WTC11 (cell line): ENCODE data around the gene CAMSAP3. TPM values are rescaled to one million over a fixed set of nuclear protein-coding genes. Genes with fewer than 3 reads are reported as not detected.

ENCODE experiments used
- CBFB ChIP-seq: sonication (generic); formaldehyde crosslinking; IDR thresholded peaks from 2 replicates; pipeline ENCODE4 v1.8.1; 2022; ENCODE audit warnings: mild to moderate bottlenecking, low read depth, missing genetic modification reagents
- FOXP1 ChIP-seq: sonication (generic); formaldehyde crosslinking; IDR thresholded peaks from 2 replicates; pipeline ENCODE4 v1.8.0; 2022; ENCODE audit warnings: missing genetic modification reagents, mild to moderate bottlenecking, moderate library complexity, borderline replicate concordance
- JUN ChIP-seq: sonication (generic); formaldehyde crosslinking; IDR thresholded peaks from 2 replicates; pipeline ENCODE4 v1.8.0; 2023; ENCODE audit warnings: mild to moderate bottlenecking, missing genetic modification reagents
- NFATC4 ChIP-seq: fragments of 250-450 bp; sonication (Bioruptor Pico); IDR thresholded peaks from 2 replicates; pipeline ENCODE4 v1.9.0; 2021; ENCODE audit warnings: mild to moderate bottlenecking
- RELA ChIP-seq: sonication (generic); formaldehyde crosslinking; IDR thresholded peaks from 2 replicates; pipeline ENCODE4 v1.8.1; 2022; ENCODE audit warnings: missing genetic modification reagents, mild to moderate bottlenecking, borderline replicate concordance
- RORB ChIP-seq: fragments of 250-450 bp; sonication (Bioruptor Pico); IDR thresholded peaks from 2 replicates; pipeline ENCODE4 v1.9.0; 2021; ENCODE audit warnings: mild to moderate bottlenecking
- TEAD4 ChIP-seq: sonication (generic); formaldehyde crosslinking; IDR thresholded peaks from 2 replicates; pipeline ENCODE4 v1.8.0; 2022; ENCODE audit warnings: mild to moderate bottlenecking, missing genetic modification reagents
- ZNF219 ChIP-seq: sonication (generic); formaldehyde crosslinking; IDR thresholded peaks from 2 replicates; pipeline ENCODE4 v1.8.0; 2023; ENCODE audit warnings: missing genetic modification reagents, mild to moderate bottlenecking, borderline replicate concordance
- ZNF671 ChIP-seq: fragments of 250-450 bp; sonication (Bioruptor Pico); IDR thresholded peaks from 2 replicates; pipeline ENCODE4 v1.8.0; 2021; ENCODE audit warnings: mild to moderate bottlenecking
- total RNA-seq: library from RNA; stranded (reverse); gene quantifications from 3 replicates; pipeline ENCODE4 v1.2.3, GENCODE V29; 2021
- TF ChIP-seq, protein P1 (sequence below): sonication (generic); formaldehyde crosslinking; IDR thresholded peaks from 2 replicates; pipeline ENCODE4 v1.8.1; 2023; ENCODE audit warnings: mild to moderate bottlenecking, missing genetic modification reagents
- TF ChIP-seq, protein P2 (sequence below): sonication (generic); formaldehyde crosslinking; IDR thresholded peaks from 2 replicates; pipeline ENCODE4 v1.8.1; 2022; ENCODE audit warnings: mild to moderate bottlenecking, moderate library complexity, missing genetic modification reagents
- TF ChIP-seq, protein P3 (sequence below): sonication (generic); formaldehyde crosslinking; conservative IDR thresholded peaks from 2 replicates; pipeline ENCODE4 v1.8.1; 2022; ENCODE audit warnings: mild to moderate bottlenecking, missing genetic modification reagents
- TF ChIP-seq, protein P4 (sequence below): fragments of 250-450 bp; sonication (Bioruptor Pico); IDR thresholded peaks from 2 replicates; pipeline ENCODE4 v1.9.0; 2021; ENCODE audit warnings: mild to moderate bottlenecking, borderline replicate concordance
- TF ChIP-seq, protein P5 (sequence below): sonication (generic); formaldehyde crosslinking; IDR thresholded peaks from 2 replicates; pipeline ENCODE4 v1.8.1; 2022; ENCODE audit warnings: missing genetic modification reagents, borderline replicate concordance
- TF ChIP-seq, protein P6 (sequence below): sonication (generic); formaldehyde crosslinking; IDR thresholded peaks from 2 replicates; pipeline ENCODE4 v1.8.0; 2023; ENCODE audit warnings: missing genetic modification reagents, mild to moderate bottlenecking, borderline replicate concordance
- TF ChIP-seq, protein P7 (sequence below): sonication (generic); formaldehyde crosslinking; IDR thresholded peaks from 2 replicates; pipeline ENCODE4 v1.8.0; 2022; ENCODE audit warnings: missing genetic modification reagents
- TF ChIP-seq, protein P8 (sequence below): sonication (generic); formaldehyde crosslinking; IDR thresholded peaks from 2 replicates; pipeline ENCODE4 v1.8.0; 2023; ENCODE audit warnings: missing genetic modification reagents

The CAMSAP3 gene
- total RNA-seq, 1 experiment from 2014 or later: 27.8 TPM

DNA sequence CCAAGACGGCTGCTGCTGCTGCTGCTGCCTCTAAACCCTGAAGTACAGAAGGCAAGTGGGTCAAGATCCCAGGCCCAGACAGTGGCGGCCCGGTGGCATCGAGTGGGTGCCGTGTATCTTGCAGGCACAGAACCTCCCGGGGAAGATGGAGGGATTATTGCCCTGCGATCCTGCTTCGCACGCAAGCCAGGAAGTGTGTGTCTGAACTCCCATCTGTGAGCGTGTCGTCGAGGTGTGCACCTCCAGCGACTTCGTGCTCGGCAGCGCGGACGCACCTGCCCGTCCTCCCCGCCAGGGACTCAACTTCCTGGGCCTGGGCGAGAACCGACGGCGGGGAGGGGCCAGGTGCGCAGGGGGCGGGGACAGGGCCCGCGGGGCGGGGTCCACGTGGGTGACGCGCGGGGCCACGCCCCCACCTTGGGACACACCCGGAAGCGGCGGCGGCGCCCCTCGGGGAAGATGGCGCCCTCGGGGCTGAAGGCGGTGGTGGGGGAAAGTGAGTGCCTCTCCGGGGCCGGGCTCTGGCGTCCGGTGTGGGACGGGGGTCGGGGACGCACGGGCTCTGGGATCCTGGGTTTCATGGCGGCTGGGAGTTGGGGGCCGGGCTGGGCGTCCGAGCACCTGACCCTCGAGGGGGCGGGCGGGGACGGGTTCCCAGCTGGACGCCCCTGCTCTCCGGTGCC lies 41.2 kb downstream of the CAMSAP3 start, which contains the start of gene STXBP2 (continued):
- TF ChIP-seq, protein P1, sequence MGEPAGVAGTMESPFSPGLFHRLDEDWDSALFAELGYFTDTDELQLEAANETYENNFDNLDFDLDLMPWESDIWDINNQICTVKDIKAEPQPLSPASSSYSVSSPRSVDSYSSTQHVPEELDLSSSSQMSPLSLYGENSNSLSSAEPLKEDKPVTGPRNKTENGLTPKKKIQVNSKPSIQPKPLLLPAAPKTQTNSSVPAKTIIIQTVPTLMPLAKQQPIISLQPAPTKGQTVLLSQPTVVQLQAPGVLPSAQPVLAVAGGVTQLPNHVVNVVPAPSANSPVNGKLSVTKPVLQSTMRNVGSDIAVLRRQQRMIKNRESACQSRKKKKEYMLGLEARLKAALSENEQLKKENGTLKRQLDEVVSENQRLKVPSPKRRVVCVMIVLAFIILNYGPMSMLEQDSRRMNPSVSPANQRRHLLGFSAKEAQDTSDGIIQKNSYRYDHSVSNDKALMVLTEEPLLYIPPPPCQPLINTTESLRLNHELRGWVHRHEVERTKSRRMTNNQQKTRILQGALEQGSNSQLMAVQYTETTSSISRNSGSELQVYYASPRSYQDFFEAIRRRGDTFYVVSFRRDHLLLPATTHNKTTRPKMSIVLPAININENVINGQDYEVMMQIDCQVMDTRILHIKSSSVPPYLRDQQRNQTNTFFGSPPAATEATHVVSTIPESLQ (CRISPR knock-in tag): no peak
- TF ChIP-seq TEAD4 (peak; percentile 52; the same call in 1 of the 2 replicates), RORB (CRISPR knock-in tag) (no peak), RELA (CRISPR knock-in tag) (peak; percentile 96; the same call in 1 of the 2 replicates), ZNF671 (CRISPR knock-in tag) (no peak), CBFB (CRISPR knock-in tag) (no peak), JUN (CRISPR knock-in tag) (0 out of 2 replicates have a peak, but pooled peaks have one; percentile 48), FOXP1 (CRISPR knock-in tag) (peak; percentile 98), NFATC4 (CRISPR knock-in tag) (no peak), ZNF219 (peak; percentile 31; the same call in 1 of the 2 replicates)
- TF ChIP-seq, protein P2, sequence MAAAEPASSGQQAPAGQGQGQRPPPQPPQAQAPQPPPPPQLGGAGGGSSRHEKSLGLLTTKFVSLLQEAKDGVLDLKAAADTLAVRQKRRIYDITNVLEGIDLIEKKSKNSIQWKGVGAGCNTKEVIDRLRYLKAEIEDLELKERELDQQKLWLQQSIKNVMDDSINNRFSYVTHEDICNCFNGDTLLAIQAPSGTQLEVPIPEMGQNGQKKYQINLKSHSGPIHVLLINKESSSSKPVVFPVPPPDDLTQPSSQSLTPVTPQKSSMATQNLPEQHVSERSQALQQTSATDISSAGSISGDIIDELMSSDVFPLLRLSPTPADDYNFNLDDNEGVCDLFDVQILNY (CRISPR knock-in tag): peak; percentile 97
- TF ChIP-seq, protein P3, sequence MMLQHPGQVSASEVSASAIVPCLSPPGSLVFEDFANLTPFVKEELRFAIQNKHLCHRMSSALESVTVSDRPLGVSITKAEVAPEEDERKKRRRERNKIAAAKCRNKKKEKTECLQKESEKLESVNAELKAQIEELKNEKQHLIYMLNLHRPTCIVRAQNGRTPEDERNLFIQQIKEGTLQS: no peak
- TF ChIP-seq, protein P4, sequence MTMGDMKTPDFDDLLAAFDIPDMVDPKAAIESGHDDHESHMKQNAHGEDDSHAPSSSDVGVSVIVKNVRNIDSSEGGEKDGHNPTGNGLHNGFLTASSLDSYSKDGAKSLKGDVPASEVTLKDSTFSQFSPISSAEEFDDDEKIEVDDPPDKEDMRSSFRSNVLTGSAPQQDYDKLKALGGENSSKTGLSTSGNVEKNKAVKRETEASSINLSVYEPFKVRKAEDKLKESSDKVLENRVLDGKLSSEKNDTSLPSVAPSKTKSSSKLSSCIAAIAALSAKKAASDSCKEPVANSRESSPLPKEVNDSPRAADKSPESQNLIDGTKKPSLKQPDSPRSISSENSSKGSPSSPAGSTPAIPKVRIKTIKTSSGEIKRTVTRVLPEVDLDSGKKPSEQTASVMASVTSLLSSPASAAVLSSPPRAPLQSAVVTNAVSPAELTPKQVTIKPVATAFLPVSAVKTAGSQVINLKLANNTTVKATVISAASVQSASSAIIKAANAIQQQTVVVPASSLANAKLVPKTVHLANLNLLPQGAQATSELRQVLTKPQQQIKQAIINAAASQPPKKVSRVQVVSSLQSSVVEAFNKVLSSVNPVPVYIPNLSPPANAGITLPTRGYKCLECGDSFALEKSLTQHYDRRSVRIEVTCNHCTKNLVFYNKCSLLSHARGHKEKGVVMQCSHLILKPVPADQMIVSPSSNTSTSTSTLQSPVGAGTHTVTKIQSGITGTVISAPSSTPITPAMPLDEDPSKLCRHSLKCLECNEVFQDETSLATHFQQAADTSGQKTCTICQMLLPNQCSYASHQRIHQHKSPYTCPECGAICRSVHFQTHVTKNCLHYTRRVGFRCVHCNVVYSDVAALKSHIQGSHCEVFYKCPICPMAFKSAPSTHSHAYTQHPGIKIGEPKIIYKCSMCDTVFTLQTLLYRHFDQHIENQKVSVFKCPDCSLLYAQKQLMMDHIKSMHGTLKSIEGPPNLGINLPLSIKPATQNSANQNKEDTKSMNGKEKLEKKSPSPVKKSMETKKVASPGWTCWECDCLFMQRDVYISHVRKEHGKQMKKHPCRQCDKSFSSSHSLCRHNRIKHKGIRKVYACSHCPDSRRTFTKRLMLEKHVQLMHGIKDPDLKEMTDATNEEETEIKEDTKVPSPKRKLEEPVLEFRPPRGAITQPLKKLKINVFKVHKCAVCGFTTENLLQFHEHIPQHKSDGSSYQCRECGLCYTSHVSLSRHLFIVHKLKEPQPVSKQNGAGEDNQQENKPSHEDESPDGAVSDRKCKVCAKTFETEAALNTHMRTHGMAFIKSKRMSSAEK (CRISPR knock-in tag): no peak
- TF ChIP-seq, protein P5, sequence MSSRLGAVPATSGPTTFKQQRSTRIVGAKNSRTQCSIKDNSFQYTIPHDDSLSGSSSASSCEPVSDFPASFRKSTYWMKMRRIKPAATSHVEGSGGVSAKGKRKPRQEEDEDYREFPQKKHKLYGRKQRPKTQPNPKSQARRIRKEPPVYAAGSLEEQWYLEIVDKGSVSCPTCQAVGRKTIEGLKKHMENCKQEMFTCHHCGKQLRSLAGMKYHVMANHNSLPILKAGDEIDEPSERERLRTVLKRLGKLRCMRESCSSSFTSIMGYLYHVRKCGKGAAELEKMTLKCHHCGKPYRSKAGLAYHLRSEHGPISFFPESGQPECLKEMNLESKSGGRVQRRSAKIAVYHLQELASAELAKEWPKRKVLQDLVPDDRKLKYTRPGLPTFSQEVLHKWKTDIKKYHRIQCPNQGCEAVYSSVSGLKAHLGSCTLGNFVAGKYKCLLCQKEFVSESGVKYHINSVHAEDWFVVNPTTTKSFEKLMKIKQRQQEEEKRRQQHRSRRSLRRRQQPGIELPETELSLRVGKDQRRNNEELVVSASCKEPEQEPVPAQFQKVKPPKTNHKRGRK (CRISPR knock-in tag): 0 out of 2 replicates have a peak, but pooled peaks have one; percentile 49
- TF ChIP-seq, protein P6, sequence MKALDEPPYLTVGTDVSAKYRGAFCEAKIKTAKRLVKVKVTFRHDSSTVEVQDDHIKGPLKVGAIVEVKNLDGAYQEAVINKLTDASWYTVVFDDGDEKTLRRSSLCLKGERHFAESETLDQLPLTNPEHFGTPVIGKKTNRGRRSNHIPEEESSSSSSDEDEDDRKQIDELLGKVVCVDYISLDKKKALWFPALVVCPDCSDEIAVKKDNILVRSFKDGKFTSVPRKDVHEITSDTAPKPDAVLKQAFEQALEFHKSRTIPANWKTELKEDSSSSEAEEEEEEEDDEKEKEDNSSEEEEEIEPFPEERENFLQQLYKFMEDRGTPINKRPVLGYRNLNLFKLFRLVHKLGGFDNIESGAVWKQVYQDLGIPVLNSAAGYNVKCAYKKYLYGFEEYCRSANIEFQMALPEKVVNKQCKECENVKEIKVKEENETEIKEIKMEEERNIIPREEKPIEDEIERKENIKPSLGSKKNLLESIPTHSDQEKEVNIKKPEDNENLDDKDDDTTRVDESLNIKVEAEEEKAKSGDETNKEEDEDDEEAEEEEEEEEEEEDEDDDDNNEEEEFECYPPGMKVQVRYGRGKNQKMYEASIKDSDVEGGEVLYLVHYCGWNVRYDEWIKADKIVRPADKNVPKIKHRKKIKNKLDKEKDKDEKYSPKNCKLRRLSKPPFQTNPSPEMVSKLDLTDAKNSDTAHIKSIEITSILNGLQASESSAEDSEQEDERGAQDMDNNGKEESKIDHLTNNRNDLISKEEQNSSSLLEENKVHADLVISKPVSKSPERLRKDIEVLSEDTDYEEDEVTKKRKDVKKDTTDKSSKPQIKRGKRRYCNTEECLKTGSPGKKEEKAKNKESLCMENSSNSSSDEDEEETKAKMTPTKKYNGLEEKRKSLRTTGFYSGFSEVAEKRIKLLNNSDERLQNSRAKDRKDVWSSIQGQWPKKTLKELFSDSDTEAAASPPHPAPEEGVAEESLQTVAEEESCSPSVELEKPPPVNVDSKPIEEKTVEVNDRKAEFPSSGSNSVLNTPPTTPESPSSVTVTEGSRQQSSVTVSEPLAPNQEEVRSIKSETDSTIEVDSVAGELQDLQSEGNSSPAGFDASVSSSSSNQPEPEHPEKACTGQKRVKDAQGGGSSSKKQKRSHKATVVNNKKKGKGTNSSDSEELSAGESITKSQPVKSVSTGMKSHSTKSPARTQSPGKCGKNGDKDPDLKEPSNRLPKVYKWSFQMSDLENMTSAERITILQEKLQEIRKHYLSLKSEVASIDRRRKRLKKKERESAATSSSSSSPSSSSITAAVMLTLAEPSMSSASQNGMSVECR (CRISPR knock-in tag): 0 out of 2 replicates have a peak, but pooled peaks have one; percentile 33
- TF ChIP-seq, protein P7, sequence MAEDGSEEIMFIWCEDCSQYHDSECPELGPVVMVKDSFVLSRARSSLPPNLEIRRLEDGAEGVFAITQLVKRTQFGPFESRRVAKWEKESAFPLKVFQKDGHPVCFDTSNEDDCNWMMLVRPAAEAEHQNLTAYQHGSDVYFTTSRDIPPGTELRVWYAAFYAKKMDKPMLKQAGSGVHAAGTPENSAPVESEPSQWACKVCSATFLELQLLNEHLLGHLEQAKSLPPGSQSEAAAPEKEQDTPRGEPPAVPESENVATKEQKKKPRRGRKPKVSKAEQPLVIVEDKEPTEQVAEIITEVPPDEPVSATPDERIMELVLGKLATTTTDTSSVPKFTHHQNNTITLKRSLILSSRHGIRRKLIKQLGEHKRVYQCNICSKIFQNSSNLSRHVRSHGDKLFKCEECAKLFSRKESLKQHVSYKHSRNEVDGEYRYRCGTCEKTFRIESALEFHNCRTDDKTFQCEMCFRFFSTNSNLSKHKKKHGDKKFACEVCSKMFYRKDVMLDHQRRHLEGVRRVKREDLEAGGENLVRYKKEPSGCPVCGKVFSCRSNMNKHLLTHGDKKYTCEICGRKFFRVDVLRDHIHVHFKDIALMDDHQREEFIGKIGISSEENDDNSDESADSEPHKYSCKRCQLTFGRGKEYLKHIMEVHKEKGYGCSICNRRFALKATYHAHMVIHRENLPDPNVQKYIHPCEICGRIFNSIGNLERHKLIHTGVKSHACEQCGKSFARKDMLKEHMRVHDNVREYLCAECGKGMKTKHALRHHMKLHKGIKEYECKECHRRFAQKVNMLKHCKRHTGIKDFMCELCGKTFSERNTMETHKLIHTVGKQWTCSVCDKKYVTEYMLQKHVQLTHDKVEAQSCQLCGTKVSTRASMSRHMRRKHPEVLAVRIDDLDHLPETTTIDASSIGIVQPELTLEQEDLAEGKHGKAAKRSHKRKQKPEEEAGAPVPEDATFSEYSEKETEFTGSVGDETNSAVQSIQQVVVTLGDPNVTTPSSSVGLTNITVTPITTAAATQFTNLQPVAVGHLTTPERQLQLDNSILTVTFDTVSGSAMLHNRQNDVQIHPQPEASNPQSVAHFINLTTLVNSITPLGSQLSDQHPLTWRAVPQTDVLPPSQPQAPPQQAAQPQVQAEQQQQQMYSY (CRISPR knock-in tag): peak; percentile 62
- TF ChIP-seq, protein P8, sequence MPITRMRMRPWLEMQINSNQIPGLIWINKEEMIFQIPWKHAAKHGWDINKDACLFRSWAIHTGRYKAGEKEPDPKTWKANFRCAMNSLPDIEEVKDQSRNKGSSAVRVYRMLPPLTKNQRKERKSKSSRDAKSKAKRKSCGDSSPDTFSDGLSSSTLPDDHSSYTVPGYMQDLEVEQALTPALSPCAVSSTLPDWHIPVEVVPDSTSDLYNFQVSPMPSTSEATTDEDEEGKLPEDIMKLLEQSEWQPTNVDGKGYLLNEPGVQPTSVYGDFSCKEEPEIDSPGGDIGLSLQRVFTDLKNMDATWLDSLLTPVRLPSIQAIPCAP (CRISPR knock-in tag): peak; percentile 88
